Left kidney (tissue), 2 donors: ENCODE data around the gene SPATA33. TPM values are rescaled to one million over a fixed set of nuclear protein-coding genes. Genes with fewer than 3 reads are reported as not detected.

Experiments used
- DNase-seq: peaks from one replicate; pipeline ENCODE4 v3.0.0-alpha.2; 2013
- polyA plus RNA-seq: library from polyadenylated mRNA; unstranded; fragments of 120-200 nt; gene quantifications from one replicate; pipeline ENCODE4 v1.2.1, GENCODE V29; 2013; ENCODE audit not compliant: insufficient read length

The SPATA33 gene
- polyA plus RNA-seq, 1 donor: 15.5 TPM

DNA sequence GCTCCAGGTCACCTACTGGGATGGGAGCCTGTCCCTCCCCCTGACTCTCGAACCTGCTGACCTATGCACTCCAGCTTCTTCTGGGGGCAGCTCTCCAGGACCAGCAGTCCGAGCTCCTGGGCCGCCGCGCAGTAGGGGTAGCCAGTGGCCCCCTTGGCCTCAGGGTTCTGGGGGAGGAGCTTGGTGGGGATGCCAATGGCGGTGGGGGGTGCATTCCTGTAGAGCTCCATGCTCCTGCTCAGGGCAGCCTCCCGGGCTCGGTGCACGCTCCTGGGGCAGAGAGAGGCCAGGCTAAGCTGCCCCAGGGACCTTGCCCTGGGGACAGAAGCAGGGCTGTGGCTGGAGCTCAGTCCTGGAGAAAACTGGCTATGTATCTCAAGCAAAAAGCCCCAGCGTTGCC is 51.5 kb downstream of the SPATA33 start:
- no peak for DNase-seq

- no peak for DNase-seq
Measured at GRCh38 chr16:89709716-89710432, 52.2 kb downstream of the SPATA33 start.

DNA sequence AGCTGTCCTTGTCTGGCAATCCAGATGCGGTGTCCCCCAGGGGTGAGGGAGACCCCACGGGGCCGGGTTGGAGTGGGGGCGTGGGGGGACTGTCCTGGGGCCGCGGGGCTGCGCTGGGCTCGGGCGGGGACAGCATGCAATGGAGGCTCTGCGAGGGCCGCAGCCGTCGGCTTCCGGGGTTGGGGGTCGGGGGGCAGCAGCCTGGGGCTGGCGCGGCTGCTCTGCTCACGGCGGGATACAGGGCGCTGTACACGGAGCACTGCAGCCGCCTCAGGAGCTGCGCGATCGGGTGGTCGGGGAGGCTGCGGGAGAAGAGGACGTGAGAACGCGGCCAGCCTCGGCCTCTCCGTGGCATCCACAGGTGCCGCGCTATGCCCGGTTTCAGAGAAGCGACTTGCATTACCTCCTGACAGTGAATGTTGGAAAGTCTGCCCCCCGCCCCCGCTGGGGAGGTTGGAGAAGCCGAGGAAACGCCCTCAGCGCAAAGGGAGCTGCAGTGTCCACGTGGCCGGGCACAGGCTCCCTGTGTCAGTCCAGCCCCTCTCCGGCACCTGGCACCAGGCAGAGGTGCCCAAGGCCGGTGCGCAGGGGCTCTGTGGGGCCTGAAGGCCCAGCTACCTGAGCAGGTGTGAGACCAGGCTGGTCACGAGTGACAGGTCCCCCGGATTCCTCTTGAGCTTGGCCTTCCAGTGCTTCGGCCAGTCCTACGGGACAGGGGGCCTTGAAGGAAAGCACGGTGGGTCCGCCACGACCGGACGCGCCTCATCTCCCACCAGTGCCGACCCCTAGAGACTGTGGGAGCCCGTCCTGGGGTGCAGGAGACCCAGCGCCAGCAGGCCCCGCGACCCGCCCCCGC is 53.3 kb downstream of the SPATA33 start:
- no peak for DNase-seq

- no peak for DNase-seq
Measured at GRCh38 chr16:89711601-89712273, 54.1 kb downstream of the SPATA33 start.

- no peak for DNase-seq
Measured at GRCh38 chr16:89712274-89712781, 54.7 kb downstream of the SPATA33 start.

GRCh38 chr16:89716493-89716892 is 58.9 kb downstream of the SPATA33 start:
- no peak for DNase-seq

DNA sequence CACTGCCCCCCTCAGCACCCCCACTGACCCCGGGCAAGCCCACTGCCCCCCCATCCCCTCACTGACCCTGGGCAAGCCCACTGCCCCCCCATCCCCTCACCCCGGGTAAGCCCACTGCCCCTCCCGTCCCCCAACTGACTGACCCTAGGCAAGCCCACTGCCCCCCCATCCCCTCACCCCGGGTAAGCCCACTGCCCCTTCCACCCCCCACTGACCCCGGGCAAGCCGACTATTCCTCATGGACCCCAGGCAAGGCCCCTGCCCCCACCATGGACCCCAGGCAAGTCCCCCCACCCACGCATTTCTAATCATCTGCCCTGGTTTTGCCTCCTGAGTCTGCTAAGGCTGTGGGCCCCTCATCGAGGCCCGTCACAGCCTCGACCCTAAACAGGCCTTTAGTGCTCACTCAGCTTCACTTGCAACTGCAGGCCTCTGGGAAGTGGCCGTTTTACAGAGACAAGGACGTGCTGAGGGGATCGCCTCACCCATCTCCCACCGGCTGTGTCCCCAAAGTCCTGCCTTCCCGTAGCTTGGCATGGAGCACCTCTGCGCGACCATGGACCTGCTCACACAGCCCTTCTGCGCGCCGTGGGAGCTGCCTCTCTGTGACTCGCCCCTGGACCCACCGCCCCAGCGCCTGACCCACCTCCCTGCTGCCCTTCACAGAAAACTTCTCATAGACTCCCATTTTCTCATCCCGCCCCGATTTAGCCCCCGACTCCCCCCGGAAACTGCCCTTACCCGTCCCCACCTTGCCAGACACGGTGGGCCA is 59.5 kb downstream of the SPATA33 start:
- no peak for DNase-seq

DNA sequence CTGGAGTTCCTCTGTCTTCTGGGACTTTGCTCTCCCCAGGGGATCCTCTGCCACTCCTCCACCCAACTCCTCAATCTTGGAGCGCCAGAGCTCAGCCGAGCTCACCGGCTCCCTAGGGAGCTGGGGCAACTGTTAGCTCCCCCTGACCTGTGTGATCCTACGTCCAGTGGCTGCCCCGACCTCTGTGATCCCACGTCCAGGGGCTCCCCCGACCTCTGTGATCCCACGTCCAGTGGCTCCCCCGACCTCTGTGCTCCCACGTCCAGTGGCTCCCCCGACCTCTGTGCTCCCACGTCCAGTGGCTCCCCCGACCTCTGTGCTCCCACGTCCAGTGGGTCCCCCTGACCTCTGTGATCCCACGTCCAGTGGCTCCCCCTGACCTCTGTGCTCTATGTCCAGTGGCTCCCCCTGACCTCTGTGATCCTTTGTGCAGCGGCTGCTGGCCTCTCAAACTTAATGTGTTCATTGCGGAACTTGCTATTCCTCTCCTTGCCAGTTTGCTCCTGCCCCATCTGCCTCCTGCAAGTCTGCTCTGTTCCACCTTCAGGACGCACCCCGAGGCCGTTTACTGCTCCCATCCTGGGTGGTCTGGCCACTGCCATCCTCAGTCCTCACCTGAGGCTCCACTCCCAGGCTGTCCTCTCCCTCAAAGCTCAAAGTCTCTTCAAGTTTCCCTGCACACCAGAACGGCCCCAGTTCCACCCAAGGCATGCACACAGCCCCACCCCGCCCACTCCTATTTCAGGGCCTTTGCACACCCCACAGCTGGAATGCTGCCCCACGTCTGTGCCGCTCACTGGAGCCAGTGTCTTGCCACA is 60.3 kb downstream of the SPATA33 start:
- no peak for DNase-seq

Other genes starting within 250 kb of the SPATA33 start
- gene ANKRD11, start 167.3 kb upstream of the SPATA33 start, polyA plus RNA-seq: 105 TPM
- 140 TPM for gene SPG7, start 149.4 kb upstream of the SPATA33 start, polyA plus RNA-seq
- gene RPL13, start 97.2 kb upstream of the SPATA33 start, polyA plus RNA-seq: 1,395 TPM
- 4.0 TPM for gene CPNE7, start 82.1 kb upstream of the SPATA33 start, polyA plus RNA-seq
- 29.0 TPM for gene DPEP1, start 44.2 kb upstream of the SPATA33 start, polyA plus RNA-seq
- 56.1 TPM for gene CHMP1A, start 128 bp upstream of the SPATA33 start, polyA plus RNA-seq
- gene CDK10, start 28.9 kb downstream of the SPATA33 start, polyA plus RNA-seq: 122 TPM
- gene SPATA2L, start 43.9 kb downstream of the SPATA33 start, polyA plus RNA-seq: 4.3 TPM
- 12.6 TPM for gene VPS9D1, start 63.1 kb downstream of the SPATA33 start, polyA plus RNA-seq
- gene ZNF276, start 63.7 kb downstream of the SPATA33 start, polyA plus RNA-seq: 26.1 TPM
- 50.2 TPM for gene FANCA, start 158.8 kb downstream of the SPATA33 start, polyA plus RNA-seq
- 15.7 TPM for gene SPIRE2, start 170.6 kb downstream of the SPATA33 start, polyA plus RNA-seq
- gene TCF25, start 215.8 kb downstream of the SPATA33 start, polyA plus RNA-seq: 168 TPM